ENCODE measurements around the gene ARHGEF11. TPM values are rescaled to one million over a fixed set of nuclear protein-coding genes. Genes with fewer than 3 reads are reported as not detected.

ARHGEF11 gene
- total RNA-seq, 1 experiment from 2014 or later: 25.3 TPM

- Histone ChIP-seq H3K4me3 (ENCODE audit: low read depth, low read length, poor library complexity, severe bottlenecking) (peak overlapping the region; percentile 29), H3K4me1 (ENCODE audit: insufficient read depth, low read length, poor library complexity, severe bottlenecking) (no peaks in the 10 kb centered on the region), H3K36me3 (ENCODE audit: insufficient read depth, low read length, poor library complexity, severe bottlenecking) (no peaks in the 10 kb centered on the region), H3K27me3 (replicated peaks; ENCODE audit: insufficient read depth, low read depth, low read length, poor library complexity) (no peaks in the 10 kb centered on the region), H3K9me3 (ENCODE audit: low read depth, low read length, poor library complexity, severe bottlenecking) (no peaks in the 10 kb centered on the region), H3K27ac (ENCODE audit: low read depth, low read length, poor library complexity, severe bottlenecking) (no peak overlapping the region)
- POLR2A ChIA-PET (ENCODE audit: low non-redundant PET): no interaction called here
- CTCF ChIA-PET: interaction anchor here (0.6 to 1.5 kb wide), 12 partner anchors 12 to 263 kb away, joined by 3 to 12 read pairs (median 6); no protein-coding TSS in a partner anchor
- intact Hi-C loops (cut with micrococcal nuclease; ENCODE audit: unreplicated experiment): loop anchor here (2.0 to 10.0 kb wide), 2 partner anchors 34 to 262 kb away; no protein-coding TSS in a partner anchor
- no TSS peak for BruUV-seq (replicated peaks)
- TF ChIP-seq, protein P1, sequence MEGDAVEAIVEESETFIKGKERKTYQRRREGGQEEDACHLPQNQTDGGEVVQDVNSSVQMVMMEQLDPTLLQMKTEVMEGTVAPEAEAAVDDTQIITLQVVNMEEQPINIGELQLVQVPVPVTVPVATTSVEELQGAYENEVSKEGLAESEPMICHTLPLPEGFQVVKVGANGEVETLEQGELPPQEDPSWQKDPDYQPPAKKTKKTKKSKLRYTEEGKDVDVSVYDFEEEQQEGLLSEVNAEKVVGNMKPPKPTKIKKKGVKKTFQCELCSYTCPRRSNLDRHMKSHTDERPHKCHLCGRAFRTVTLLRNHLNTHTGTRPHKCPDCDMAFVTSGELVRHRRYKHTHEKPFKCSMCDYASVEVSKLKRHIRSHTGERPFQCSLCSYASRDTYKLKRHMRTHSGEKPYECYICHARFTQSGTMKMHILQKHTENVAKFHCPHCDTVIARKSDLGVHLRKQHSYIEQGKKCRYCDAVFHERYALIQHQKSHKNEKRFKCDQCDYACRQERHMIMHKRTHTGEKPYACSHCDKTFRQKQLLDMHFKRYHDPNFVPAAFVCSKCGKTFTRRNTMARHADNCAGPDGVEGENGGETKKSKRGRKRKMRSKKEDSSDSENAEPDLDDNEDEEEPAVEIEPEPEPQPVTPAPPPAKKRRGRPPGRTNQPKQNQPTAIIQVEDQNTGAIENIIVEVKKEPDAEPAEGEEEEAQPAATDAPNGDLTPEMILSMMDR (conservative IDR thresholded peaks at IDR 0.05; ENCODE audit: low read depth, low read length): peak; percentile 96
- TF ChIP-seq EZH2 (IDR thresholded peaks at IDR 0.05; ENCODE audit: borderline replicate concordance, low read depth, low read length, poor library complexity, severe bottlenecking): no peak
- peak; percentile 93 for DNase-seq (ENCODE audit: low spot score)
Observed at GRCh38 chr1:156892190-156893047, 153.1 kb downstream of the ARHGEF11 start.

DNA sequence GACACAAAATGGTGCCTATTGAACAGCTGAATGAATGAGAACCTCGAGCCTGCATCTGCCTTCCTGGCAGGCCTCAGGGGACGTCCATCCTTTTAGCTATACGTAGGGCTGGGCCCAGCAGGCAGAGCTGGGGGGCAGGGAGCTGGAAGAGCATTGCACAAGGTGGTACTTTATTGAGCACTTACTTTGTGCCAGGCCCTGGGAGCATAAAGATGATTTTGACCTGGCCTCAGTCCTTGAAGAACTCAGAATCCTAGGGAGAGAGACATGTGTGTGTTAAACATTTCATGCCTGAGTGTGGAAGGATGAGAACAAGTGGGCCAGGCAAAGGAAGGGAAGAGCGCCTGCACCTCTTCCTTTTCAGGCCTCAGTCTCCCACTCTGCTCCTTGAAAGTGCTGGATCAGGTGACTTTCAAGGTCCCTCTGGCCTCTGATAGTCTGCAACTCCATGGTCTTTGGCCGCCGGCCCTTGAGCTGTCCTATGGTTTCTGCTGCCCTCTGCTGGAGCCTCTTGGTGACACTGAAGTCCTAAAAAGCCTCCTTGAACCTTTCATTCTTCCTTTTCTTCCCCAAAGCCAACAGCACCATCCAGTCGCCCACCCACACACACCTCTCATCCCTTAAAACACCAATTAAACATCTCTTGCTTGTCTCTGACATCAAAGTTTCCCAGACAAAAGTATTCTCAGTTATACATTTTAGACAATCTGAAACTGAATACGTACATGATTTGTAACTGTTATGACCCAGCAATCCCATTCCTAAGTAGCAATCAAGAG, 155.6 kb downstream of the ARHGEF11 start:
- ChIA-PET CTCF (interaction anchor here (0.5 to 5.1 kb wide), 14 partner anchors 10 to 224 kb away, joined by 3 to 33 read pairs (median 4); partner anchors contain the start of genes INSRR and NTRK1), POLR2A (ENCODE audit: low non-redundant PET) (interaction anchor here (0.5 kb wide), 1 partner anchor 91 kb away, joined by 3 read pairs; no protein-coding TSS in a partner anchor)
- H3K36me3 ChIP-seq (ENCODE audit: insufficient read depth, low read length, poor library complexity, severe bottlenecking): no peaks in the 10 kb centered on the region
- no peak overlapping the region for H3K27ac ChIP-seq (ENCODE audit: low read depth, low read length, poor library complexity, severe bottlenecking)
- TF ChIP-seq, protein P1 (conservative IDR thresholded peaks at IDR 0.05; ENCODE audit: low read depth, low read length): peak; percentile 91
- TF ChIP-seq EZH2 (IDR thresholded peaks at IDR 0.05; ENCODE audit: borderline replicate concordance, low read depth, low read length, poor library complexity, severe bottlenecking): no peak
- no peaks in the 10 kb centered on the region for H3K4me1 ChIP-seq (ENCODE audit: insufficient read depth, low read length, poor library complexity, severe bottlenecking)
- intact Hi-C loops (cut with micrococcal nuclease; ENCODE audit: unreplicated experiment): loop anchor here (1.0 to 10.0 kb wide), 3 partner anchors 164 to 265 kb away; no protein-coding TSS in a partner anchor
- H3K4me3 ChIP-seq (ENCODE audit: low read depth, low read length, poor library complexity, severe bottlenecking): no peak overlapping the region
- DNase-seq (ENCODE audit: low spot score): peak; percentile 71
- H3K9me3 ChIP-seq (ENCODE audit: low read depth, low read length, poor library complexity, severe bottlenecking): no peaks in the 10 kb centered on the region
- H3K27me3 ChIP-seq (replicated peaks; ENCODE audit: insufficient read depth, low read depth, low read length, poor library complexity): no peaks in the 10 kb centered on the region
- BruUV-seq (replicated peaks): no TSS peak

- intact Hi-C loops (cut with micrococcal nuclease; ENCODE audit: unreplicated experiment): loop anchor here (2.0 kb wide), 1 partner anchor 21 kb away; no protein-coding TSS in a partner anchor
- no TSS peak for BruUV-seq (replicated peaks)
- POLR2A ChIA-PET (ENCODE audit: low non-redundant PET): no interaction called here
Observed at GRCh38 chr1:156887734-156888133, 157.8 kb downstream of the ARHGEF11 start.

More at GRCh38 chr1:156887734-156888133, 157.8 kb downstream of the ARHGEF11 start:
- Histone ChIP-seq H3K4me1 (ENCODE audit: insufficient read depth, low read length, poor library complexity, severe bottlenecking) (no peaks in the 10 kb centered on the region), H3K27ac (ENCODE audit: low read depth, low read length, poor library complexity, severe bottlenecking) (no peak overlapping the region), H3K36me3 (ENCODE audit: insufficient read depth, low read length, poor library complexity, severe bottlenecking) (no peaks in the 10 kb centered on the region), H3K4me3 (ENCODE audit: low read depth, low read length, poor library complexity, severe bottlenecking) (no peak overlapping the region), H3K27me3 (replicated peaks; ENCODE audit: insufficient read depth, low read depth, low read length, poor library complexity) (no peaks in the 10 kb centered on the region), H3K9me3 (ENCODE audit: low read depth, low read length, poor library complexity, severe bottlenecking) (no peaks in the 10 kb centered on the region)
- no peak for DNase-seq (ENCODE audit: low spot score)
- no peak for TF ChIP-seq EZH2 (IDR thresholded peaks at IDR 0.05; ENCODE audit: borderline replicate concordance, low read depth, low read length, poor library complexity, severe bottlenecking)
- TF ChIP-seq, protein P1 (conservative IDR thresholded peaks at IDR 0.05; ENCODE audit: low read depth, low read length): no peak
- CTCF ChIA-PET: interaction anchor here (1.4 to 5.1 kb wide), 2 partner anchors 161 to 198 kb away, joined by 3 to 33 read pairs; no protein-coding TSS in a partner anchor
